SK-N-SH (cell line): ENCODE measurements around the gene BLOC1S1. TPM values are rescaled to one million over a fixed set of nuclear protein-coding genes. Genes with fewer than 3 reads are reported as not detected.

Experiments
- CTCF ChIA-PET: fragments of 300-600, 350-600 bp; formaldehyde crosslinking; extraction: SDS; loops from one replicate; lab custom pipeline; 2021; lab: Yijun Ruan, JAX
- POLR2A ChIA-PET: fragments of 350-600 bp; sonication (Branson Sonifier 250); formaldehyde crosslinking; extraction: SDS; loops from one replicate; lab custom pipeline; 2020; ENCODE audit warnings: antibody characterized with exemption, inconsistent platforms; lab: Yijun Ruan, JAX
- DNase-seq: peaks from one replicate; pipeline ENCODE4 v3.0.0; 2012
- H2AFZ ChIP-seq: fragments of 200-600 bp; sonication (generic); 2 replicates; pipeline ENCODE4 v1.8.1; 2016; ENCODE audit warnings: antibody characterized with exemption, mild to moderate bottlenecking, low read depth
- H3F3A ChIP-seq: fragments of 200-600 bp; sonication (generic); replicated peaks from 2 replicates; pipeline ENCODE3; 2016; ENCODE audit warnings: antibody characterized with exemption, mild to moderate bottlenecking; ENCODE audit not compliant: insufficient read depth
- H3K27ac ChIP-seq, 2 experiments: fragments of 200-500 bp in 1 of 2; fragments of 200-600 bp in 1 of 2; sonication (Bioruptor generic) in 1 of 2; sonication (generic), shearing (Covaris generic) in 1 of 2; 2 replicates each; pipeline versions ENCODE4 v1.5.1 to v1.6.1; 2014 to 2016; ENCODE audit warnings: low read depth in 2 of 2, inconsistent platforms in 1 of 2, low read length in 1 of 2, mild to moderate bottlenecking in 1 of 2, mixed read lengths in 1 of 2
- H3K27me3 ChIP-seq: fragments of 200-600 bp; sonication (generic), shearing (Covaris generic); 2 replicates; pipeline ENCODE4 v1.6.1; 2016; ENCODE audit warnings: mixed run types; ENCODE audit not compliant: insufficient read depth
- H3K36me3 ChIP-seq, 2 experiments: fragments of 200-500 bp in 1 of 2; fragments of 200-600 bp in 1 of 2; sonication (Bioruptor generic) in 1 of 2; sonication (generic) in 1 of 2; replicated peaks in 1 of 2; 2 replicates each; pipeline versions ENCODE3 to v1.5.1; 2014 to 2016; ENCODE audit warnings: low read length in 1 of 2, mild to moderate bottlenecking in 1 of 2; ENCODE audit not compliant: insufficient read depth in 2 of 2, control insufficient read depth in 1 of 2
- H3K4me1 ChIP-seq, 2 experiments: fragments of 200-500 bp in 1 of 2; fragments of 200-600 bp in 1 of 2; sonication (Bioruptor generic) in 1 of 2; sonication (generic), shearing (Covaris generic) in 1 of 2; 2 replicates each; pipeline versions ENCODE4 v1.5.1 to v1.6.1; 2014 to 2016; ENCODE audit warnings: low read depth in 1 of 2, low read length in 1 of 2, mixed run types in 1 of 2; ENCODE audit not compliant: insufficient read depth in 2 of 2, control insufficient read depth in 1 of 2
- H3K4me2 ChIP-seq: fragments of 200-600 bp; sonication (generic), shearing (Covaris generic); 2 replicates; pipeline ENCODE4 v1.6.1; 2017; ENCODE audit warnings: mixed run types
- H3K4me3 ChIP-seq, 2 experiments: fragments of 200-500 bp in 1 of 2; fragments of 200-600 bp in 1 of 2; sonication (Bioruptor generic) in 1 of 2; sonication (generic), shearing (Covaris generic) in 1 of 2; 2 replicates each; pipeline versions ENCODE4 v1.5.1 to v1.8.1; 2014 to 2016; ENCODE audit warnings: low read depth in 2 of 2, inconsistent platforms in 1 of 2, low read length in 1 of 2, mild to moderate bottlenecking in 1 of 2, mixed read lengths in 1 of 2, moderate library complexity in 1 of 2
- H3K79me2 ChIP-seq: fragments of 200-600 bp; sonication (generic); 2 replicates; pipeline ENCODE4 v1.8.1; 2017; ENCODE audit warnings: mild to moderate bottlenecking; ENCODE audit not compliant: insufficient read depth
- H3K9ac ChIP-seq: fragments of 200-600 bp; sonication (generic); 2 replicates; pipeline ENCODE4 v1.6.1; 2017; ENCODE audit warnings: mixed run types
- H3K9me2 ChIP-seq: fragments of 200-600 bp; sonication (generic); 2 replicates; pipeline ENCODE4 v1.6.1; 2017; ENCODE audit warnings: mixed run types
- H3K9me3 ChIP-seq: fragments of 200-600 bp; sonication (generic); 2 replicates; pipeline ENCODE4 v1.6.1; 2017; ENCODE audit warnings: mixed run types, mild to moderate bottlenecking, moderate library complexity
- H4K20me1 ChIP-seq: fragments of 200-600 bp; sonication (generic); 2 replicates; pipeline ENCODE4 v1.6.1; 2017; ENCODE audit warnings: mild to moderate bottlenecking, mixed run types; ENCODE audit not compliant: insufficient read depth
- CHD2 ChIP-seq: fragments of 150-350 bp; IDR thresholded peaks from 2 replicates; pipeline ENCODE4 v1.6.1; 2018; ENCODE audit warnings: low read length; ENCODE audit not compliant: partially characterized antibody
- ELF1 ChIP-seq: IDR thresholded peaks from 2 replicates; pipeline ENCODE4 v1.4.0; 2012
- EP300 ChIP-seq, 2 experiments: IDR thresholded peaks; 2 replicates each; pipeline versions ENCODE4 v1.4.0 to v1.6.1; 2012; ENCODE audit warnings: borderline replicate concordance in 1 of 2, low read depth in 1 of 2, low read length in 1 of 2
- EZH2phosphoT487 ChIP-seq: fragments of 200-600 bp; sonication (generic); IDR thresholded peaks from 2 replicates; pipeline ENCODE4 v1.6.1; 2017; ENCODE audit warnings: low read depth, mixed run types, mild to moderate bottlenecking, antibody characterized with exemption, moderate library complexity, borderline replicate concordance
- FOSL2 ChIP-seq: IDR thresholded peaks from 2 replicates; pipeline ENCODE4 v1.4.0; 2012; ENCODE audit warnings: low read depth, mild to moderate bottlenecking, moderate library complexity, borderline replicate concordance
- FOXM1 ChIP-seq: IDR thresholded peaks from 2 replicates; pipeline ENCODE4 v1.4.0; 2012; ENCODE audit warnings: low read depth, mild to moderate bottlenecking
- GABPA ChIP-seq: IDR thresholded peaks from 2 replicates; pipeline ENCODE4 v1.4.0; 2012; ENCODE audit warnings: low read depth, mild to moderate bottlenecking
- IRF3 ChIP-seq: fragments of 150-350 bp; IDR thresholded peaks from 2 replicates; pipeline ENCODE4 v1.6.1; 2016; ENCODE audit warnings: mild to moderate bottlenecking, low read depth, low read length
- JUND ChIP-seq: IDR thresholded peaks from 2 replicates; pipeline ENCODE4 v1.4.0; 2012
- MXI1 ChIP-seq: IDR thresholded peaks from 2 replicates; pipeline ENCODE4 v1.6.1; 2012; ENCODE audit warnings: mild to moderate bottlenecking, low read depth, low read length, improper control_type of control experiment
- NRF1 ChIP-seq: IDR thresholded peaks from 2 replicates; pipeline ENCODE4 v1.6.1; 2012; ENCODE audit warnings: low read depth, mild to moderate bottlenecking, low read length
- POLR2AphosphoS5 ChIP-seq: IDR thresholded peaks from 2 replicates; pipeline ENCODE4 v1.6.1; 2012; ENCODE audit warnings: low read depth, low read length
- RCOR1 ChIP-seq: fragments of 150-350 bp; IDR thresholded peaks from 2 replicates; pipeline ENCODE4 v1.6.1; 2017; ENCODE audit warnings: antibody characterized with exemption, low read length
- REST ChIP-seq: IDR thresholded peaks from 2 replicates; pipeline ENCODE4 v1.6.1; 2012; ENCODE audit warnings: mild to moderate bottlenecking, low read depth, low read length, moderate library complexity
- RXRA ChIP-seq: IDR thresholded peaks from 2 replicates; pipeline ENCODE4 v1.4.0; 2012; ENCODE audit warnings: low read depth, mild to moderate bottlenecking, borderline replicate concordance
- SMC3 ChIP-seq: IDR thresholded peaks from 2 replicates; pipeline ENCODE4 v1.6.1; 2012; ENCODE audit warnings: low read depth, low read length, improper control_type of control experiment
- TEAD4 ChIP-seq: IDR thresholded peaks from 2 replicates; pipeline ENCODE4 v1.4.0; 2012; ENCODE audit warnings: mild to moderate bottlenecking, borderline replicate concordance; ENCODE audit not compliant: insufficient read depth
- USF1 ChIP-seq: IDR thresholded peaks from 2 replicates; pipeline ENCODE4 v1.4.0; 2012; ENCODE audit warnings: low read depth, borderline replicate concordance
- YY1 ChIP-seq: IDR thresholded peaks from 2 replicates; pipeline ENCODE4 v1.4.0; 2012; ENCODE audit warnings: low read depth, mild to moderate bottlenecking
- WGBS: methylation state at CpG from one replicate; pipeline ENCODE4 v1.1.6; 2017; ENCODE audit warnings: low lambda C conversion rate; 5-methylcytosine and 5-hydroxymethylcytosine counted together
- polyA plus RNA-seq, 3 experiments: library from polyadenylated mRNA; depleted of rRNA; stranded (reverse); fragments of >200 nt; gene quantifications; 2 replicates each; pipeline ENCODE4 v1.2.3, GENCODE V29; 2012
- TF ChIP-seq, protein P1 (sequence below): IDR thresholded peaks from 2 replicates; pipeline ENCODE4 v1.4.0; 2012; ENCODE audit warnings: low read depth, borderline replicate concordance
- TF ChIP-seq, protein P2 (sequence below): IDR thresholded peaks from 2 replicates; pipeline ENCODE4; 2012
- TF ChIP-seq, protein P3 (sequence below): fragments of 150-350 bp; IDR thresholded peaks from 2 replicates; pipeline ENCODE4 v1.6.1; 2017; ENCODE audit warnings: antibody characterized with exemption, low read length, low read depth, borderline replicate concordance

The BLOC1S1 gene
- 277 and 331 TPM in 2 replicates for polyA plus RNA-seq (2012; rRNA removed)
- 243 and 313 TPM in 2 replicates for polyA plus RNA-seq (2012; cell fraction: cytosol; rRNA removed)
- polyA plus RNA-seq (2012; cell fraction: nucleus; rRNA removed): 89.7 and 130 TPM in 2 replicates

DNA sequence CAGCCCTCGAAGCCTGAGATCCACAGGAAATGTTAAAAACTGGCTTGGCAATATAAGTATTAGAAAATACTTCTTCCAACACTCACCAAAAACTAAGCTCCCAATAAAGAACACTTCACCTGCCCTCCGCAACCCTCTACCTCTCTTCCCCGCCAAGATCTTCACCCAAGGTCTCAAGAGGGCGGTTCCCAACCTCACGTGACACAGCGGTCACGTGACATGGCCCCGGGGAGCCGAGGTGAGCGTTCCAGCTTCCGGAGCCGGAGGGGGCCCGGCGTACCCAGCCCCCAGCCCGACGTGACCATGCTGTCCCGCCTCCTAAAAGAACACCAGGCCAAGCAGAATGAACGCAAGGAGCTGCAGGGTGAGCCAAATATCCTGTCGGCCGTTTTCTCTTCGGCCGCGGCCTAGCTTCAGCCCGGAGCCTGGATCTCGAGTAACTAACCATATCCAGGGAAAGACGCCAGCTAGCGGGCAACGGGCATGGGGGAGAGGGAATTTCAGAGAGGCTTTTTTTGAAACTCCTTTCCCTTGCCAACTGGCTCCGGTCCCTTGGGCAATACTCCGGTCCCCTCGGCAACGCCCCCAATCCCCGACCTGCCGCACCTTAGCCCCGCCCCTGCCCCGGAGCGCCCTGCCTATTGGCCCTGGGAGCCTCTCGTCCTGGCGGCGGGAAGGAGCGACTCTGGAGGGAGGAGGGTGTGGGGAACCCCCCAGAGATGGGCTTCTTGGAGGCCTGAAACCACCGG lies at the start of gene BLOC1S1:
BLOC1S1 (plus strand) TSS at position 214 of the 749 bp plus-strand sequence; CDS start at position 220, 6 bp downstream.
- H3K9me2 ChIP-seq: no peaks in the 10 kb centered on the region
- TF ChIP-seq POLR2AphosphoS5: peak; percentile 27
- no peak for TF ChIP-seq TEAD4
- peak; percentile 79 for TF ChIP-seq RCOR1
- no peak for TF ChIP-seq FOSL2
- no peak for TF ChIP-seq RXRA
- TF ChIP-seq NRF1: no peak
- TF ChIP-seq, protein P1, sequence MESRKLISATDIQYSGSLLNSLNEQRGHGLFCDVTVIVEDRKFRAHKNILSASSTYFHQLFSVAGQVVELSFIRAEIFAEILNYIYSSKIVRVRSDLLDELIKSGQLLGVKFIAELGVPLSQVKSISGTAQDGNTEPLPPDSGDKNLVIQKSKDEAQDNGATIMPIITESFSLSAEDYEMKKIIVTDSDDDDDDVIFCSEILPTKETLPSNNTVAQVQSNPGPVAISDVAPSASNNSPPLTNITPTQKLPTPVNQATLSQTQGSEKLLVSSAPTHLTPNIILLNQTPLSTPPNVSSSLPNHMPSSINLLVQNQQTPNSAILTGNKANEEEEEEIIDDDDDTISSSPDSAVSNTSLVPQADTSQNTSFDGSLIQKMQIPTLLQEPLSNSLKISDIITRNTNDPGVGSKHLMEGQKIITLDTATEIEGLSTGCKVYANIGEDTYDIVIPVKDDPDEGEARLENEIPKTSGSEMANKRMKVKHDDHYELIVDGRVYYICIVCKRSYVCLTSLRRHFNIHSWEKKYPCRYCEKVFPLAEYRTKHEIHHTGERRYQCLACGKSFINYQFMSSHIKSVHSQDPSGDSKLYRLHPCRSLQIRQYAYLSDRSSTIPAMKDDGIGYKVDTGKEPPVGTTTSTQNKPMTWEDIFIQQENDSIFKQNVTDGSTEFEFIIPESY: no peak
- peak; percentile 20; the same call in 1 of the 2 replicates for TF ChIP-seq YY1
- TF ChIP-seq FOXM1: 0 out of 2 replicates have a peak, but pooled peaks have one; percentile 52
- TF ChIP-seq MXI1: peak; percentile 72
- TF ChIP-seq EZH2phosphoT487: no peak
- TF ChIP-seq JUND: no peak
- peak; percentile 64 for TF ChIP-seq GABPA
- peak; percentile 87 for TF ChIP-seq CHD2
- TF ChIP-seq, protein P2, sequence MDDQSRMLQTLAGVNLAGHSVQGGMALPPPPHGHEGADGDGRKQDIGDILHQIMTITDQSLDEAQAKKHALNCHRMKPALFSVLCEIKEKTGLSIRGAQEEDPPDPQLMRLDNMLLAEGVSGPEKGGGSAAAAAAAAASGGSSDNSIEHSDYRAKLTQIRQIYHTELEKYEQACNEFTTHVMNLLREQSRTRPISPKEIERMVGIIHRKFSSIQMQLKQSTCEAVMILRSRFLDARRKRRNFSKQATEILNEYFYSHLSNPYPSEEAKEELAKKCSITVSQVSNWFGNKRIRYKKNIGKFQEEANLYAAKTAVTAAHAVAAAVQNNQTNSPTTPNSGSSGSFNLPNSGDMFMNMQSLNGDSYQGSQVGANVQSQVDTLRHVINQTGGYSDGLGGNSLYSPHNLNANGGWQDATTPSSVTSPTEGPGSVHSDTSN: 0 out of 2 replicates have a peak, but pooled peaks have one; percentile 16
- TF ChIP-seq SMC3: no peak
- TF ChIP-seq IRF3: no peak
- peak in 1 of 2 experiments; percentile 56; a peak in 1 of 4 replicates for TF ChIP-seq EP300 (IDR thresholded peaks at IDR 0.05; ENCODE audit: borderline replicate concordance in 1 of 2, low read depth in 1 of 2, low read length in 1 of 2)
- TF ChIP-seq, protein P3, sequence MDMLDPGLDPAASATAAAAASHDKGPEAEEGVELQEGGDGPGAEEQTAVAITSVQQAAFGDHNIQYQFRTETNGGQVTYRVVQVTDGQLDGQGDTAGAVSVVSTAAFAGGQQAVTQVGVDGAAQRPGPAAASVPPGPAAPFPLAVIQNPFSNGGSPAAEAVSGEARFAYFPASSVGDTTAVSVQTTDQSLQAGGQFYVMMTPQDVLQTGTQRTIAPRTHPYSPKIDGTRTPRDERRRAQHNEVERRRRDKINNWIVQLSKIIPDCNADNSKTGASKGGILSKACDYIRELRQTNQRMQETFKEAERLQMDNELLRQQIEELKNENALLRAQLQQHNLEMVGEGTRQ: peak; percentile 98
- peak; percentile 54 for TF ChIP-seq REST
- TF ChIP-seq USF1: peak; percentile 100
- TF ChIP-seq ELF1: peak; percentile 84

More for the DNA sequence above, at the start of gene BLOC1S1:
- Histone ChIP-seq H3K4me3 (peak within 1 kb of the TSS; percentile 67 to 92), H3K79me2 (peaks cover 13% of the 10 kb centered on the region; the same call in 1 of the 2 replicates), H3K9me3 (no peaks in the 10 kb centered on the region), H3K4me1 (peaks cover 29% of the 10 kb centered on the region in 2 experiments), H4K20me1 (no peaks in the 10 kb centered on the region), H3F3A (peaks cover 22% of the 10 kb centered on the region), H2AFZ (peak within 1 kb of the TSS; percentile 93), H3K27ac (peak within 1 kb of the TSS; percentile 87 to 92), H3K36me3 (peaks cover 0 to 3% of the 10 kb centered on the region in 2 experiments), H3K27me3 (no peaks in the 10 kb centered on the region), H3K9ac (peak within 1 kb of the TSS; percentile 86), H3K4me2 (peak within 1 kb of the TSS; percentile 89)
- DNase-seq: peak; percentile 96
- ChIA-PET CTCF (interaction anchor here (0.8 to 11.2 kb wide), 7 partner anchors 9 to 527 kb away, joined by 3 to 202 read pairs (median 6); no protein-coding TSS in a partner anchor), POLR2A (interaction anchor here (1.5 to 1.6 kb wide), 3 partner anchors 9 to 16 kb away, joined by 3 to 8 read pairs (median 6); partner anchors contain the start of genes CD63 and ITGA7)
- 2% methylated on average over 23 of the region's 42 CpGs for WGBS
